NCI-H2081 treated with DMSO at 0.1 percent for 48 hours (cell line): Measurements from ENCODE around the gene AKR7A3.
"Not testable (repeated sequence)": the region's sequence is repeated elsewhere in the genome, so short reads cannot be mapped to it uniquely, and the experiment has no call there.

Source experiments
- DNase-seq: peaks from one replicate; lab custom pipeline; 2025; lab: John Stamatoyannopoulos, UW

AKR7A3 gene

GRCh38 chr1:19288324-19289241 is at the start of gene AKR7A3:
Gene AKR7A3, minus strand, starts transcription at chr1:19288770. Its CDS starts 61 bp downstream, at chr1:19288709.
- not testable (repeated sequence) for DNase-seq

DNA sequence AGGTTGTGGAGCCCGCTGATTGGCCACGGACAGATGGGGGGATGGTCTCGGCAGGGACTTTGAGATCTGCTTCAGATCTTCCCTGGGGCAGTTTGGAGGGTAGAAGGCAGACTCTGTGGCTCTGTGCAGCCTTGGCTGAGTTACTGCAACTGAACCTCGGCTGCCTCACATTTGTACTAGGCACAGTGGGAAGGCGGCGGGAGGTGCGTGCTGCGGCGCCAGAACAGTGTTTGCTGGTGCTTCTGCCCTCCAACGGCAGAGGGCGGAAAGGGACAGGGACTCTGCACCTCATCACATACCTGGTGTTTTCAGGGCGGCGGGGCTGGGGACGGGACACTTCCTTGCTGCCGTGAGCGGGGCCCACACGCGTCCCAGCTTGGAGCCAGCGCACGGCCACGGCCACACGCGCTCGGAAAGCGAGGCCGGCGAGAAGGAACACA is 49.8 kb upstream of the AKR7A3 start:
- no peak for DNase-seq

DNA sequence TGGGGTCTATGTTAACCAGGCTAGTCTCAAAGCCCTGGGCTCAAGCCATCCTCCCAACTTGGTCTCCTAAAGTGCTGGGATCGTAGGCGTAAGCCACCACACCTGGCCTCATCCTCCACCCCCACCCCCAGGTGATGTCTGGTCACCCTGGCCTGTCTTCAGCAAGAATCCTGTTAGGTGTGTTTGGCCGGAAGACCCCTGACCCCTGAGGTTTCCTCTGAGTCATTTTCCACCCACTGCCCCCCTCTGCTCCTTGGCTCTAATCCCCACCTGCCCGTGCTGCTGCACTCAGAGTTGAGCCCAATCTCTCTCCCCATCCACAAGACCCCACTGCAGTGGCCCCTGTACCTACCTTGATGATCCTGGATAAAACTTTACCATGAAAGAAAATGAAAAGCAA is 48.7 kb upstream of the AKR7A3 start:
- DNase-seq, result no peak

- DNase-seq, result no peak
Observed at GRCh38 chr1:19336543-19336942, 48.0 kb upstream of the AKR7A3 start.

DNA sequence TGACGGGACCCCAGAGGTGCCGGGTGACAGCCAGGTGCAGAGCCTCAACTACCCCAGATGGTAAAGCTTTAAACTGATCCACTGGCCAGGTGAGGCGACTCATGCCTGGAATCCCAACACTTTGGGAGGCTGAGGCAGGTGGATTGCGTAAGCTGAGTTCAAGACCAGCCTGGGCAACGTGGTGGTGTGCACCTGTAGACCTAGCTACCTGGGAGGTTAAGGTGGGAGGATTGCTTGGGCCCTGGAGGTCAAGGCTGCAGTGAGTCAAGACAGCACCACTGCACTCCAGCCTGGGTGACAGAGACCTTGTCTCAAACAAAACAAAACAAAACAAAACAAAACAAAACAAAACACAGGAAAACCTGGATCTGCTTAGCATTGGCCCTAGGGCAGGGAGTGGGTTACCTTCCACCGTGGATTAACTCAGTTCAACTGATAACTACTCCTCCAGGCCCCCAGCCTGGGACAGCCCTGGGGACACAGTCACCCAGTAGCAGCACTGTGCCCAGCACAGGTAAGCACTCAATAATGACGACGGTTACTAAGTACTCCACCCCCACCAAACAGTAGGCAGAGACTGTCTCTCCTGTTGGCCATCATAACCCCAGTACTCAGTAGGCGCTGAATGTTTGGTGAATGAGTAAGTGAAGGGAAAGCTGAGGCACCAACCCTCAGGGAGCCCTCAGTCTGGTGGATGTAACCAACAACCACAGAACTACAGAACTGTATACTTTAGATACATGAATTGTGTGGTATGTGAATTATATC is 45.2 kb upstream of the AKR7A3 start:
- no peak for DNase-seq

- DNase-seq, result no peak
Observed at GRCh38 chr1:19332832-19333231, 44.3 kb upstream of the AKR7A3 start.

- no peak for DNase-seq
Observed at GRCh38 chr1:19331262-19331878, 42.8 kb upstream of the AKR7A3 start.

- DNase-seq, result no peak
Observed at GRCh38 chr1:19330449-19331135, 42.0 kb upstream of the AKR7A3 start.

DNA sequence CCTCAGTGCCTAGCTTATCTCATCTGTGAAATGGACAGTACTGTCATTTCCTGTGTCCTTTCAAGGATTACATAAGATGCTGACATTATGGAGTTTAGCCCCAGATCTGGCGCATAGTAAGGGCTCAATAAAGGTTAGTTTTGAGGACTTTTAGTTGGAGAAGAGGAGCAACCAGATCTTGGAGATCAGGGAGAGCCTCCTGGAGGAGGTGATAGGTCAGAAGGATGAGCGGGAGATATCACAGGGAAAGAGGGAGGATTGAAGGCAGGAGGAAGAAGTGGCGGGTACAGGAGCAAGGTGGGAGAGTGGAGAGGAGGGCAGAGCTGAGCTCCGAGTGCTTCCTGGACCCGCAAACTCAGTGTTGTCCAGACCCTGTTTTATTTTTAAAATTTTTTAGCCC is 41.0 kb upstream of the AKR7A3 start:
- no peak for DNase-seq

DNA sequence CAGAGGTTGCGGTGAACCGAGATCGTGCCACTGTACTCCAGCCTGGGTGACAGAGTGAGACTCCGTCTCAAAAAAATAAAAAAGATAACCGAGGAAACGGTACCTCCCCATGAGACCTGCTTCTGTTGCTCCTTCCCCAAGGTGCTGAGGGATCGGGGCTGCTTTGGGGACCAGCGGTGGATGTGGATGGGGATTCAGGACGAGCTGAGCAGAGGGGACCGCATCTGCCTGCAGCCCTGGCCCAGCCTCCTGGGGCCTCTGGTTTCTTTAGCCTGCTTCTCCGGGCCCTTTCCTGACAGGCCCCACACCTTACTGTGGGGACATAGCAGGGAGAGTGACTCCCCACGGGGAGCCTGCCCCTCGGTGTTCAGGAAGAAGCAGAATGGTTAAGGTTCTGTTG is 40.6 kb upstream of the AKR7A3 start:
- no peak for DNase-seq

- DNase-seq, result no peak
Observed at GRCh38 chr1:19328486-19328885, 39.9 kb upstream of the AKR7A3 start.

- no peak for DNase-seq
Observed at GRCh38 chr1:19327736-19328135, 39.2 kb upstream of the AKR7A3 start.

DNA sequence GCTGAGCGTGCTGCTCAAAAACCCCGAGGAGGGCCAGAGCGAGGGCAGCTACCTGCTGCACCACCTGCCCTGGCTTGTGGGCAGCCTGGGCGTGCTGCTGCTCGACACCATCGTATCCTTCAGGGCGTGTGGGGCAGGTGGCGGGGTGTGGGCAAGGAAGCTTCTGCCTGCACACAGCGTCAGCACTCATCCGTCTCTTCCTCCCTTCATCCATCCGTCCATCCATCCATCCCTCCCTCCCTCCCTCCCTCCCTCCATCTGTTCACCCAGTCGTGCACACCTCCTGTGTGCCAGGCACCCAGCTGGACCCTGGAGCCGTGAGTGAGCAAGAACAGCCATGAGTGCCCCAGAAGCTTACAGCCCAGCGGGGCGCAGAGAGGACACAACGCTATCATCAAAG is 38.7 kb upstream of the AKR7A3 start:
- DNase-seq, result no peak

DNA sequence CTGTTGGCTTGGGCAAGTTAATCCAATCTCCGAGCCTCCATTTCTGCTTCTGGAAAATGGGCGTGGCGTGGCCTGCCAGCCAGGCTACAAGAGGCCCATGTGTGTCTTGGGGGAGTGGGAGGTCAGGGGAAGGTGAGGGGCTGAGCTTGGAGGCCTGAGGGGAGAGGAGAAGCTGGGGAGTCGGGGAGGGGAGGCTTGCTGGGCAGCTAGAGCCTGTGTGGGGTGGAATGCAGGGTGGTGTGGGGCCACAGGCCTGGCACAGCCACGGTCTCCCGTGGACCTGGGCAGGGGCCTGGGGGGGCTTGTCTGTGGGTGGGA is 38.1 kb upstream of the AKR7A3 start:
- no peak for DNase-seq

DNA sequence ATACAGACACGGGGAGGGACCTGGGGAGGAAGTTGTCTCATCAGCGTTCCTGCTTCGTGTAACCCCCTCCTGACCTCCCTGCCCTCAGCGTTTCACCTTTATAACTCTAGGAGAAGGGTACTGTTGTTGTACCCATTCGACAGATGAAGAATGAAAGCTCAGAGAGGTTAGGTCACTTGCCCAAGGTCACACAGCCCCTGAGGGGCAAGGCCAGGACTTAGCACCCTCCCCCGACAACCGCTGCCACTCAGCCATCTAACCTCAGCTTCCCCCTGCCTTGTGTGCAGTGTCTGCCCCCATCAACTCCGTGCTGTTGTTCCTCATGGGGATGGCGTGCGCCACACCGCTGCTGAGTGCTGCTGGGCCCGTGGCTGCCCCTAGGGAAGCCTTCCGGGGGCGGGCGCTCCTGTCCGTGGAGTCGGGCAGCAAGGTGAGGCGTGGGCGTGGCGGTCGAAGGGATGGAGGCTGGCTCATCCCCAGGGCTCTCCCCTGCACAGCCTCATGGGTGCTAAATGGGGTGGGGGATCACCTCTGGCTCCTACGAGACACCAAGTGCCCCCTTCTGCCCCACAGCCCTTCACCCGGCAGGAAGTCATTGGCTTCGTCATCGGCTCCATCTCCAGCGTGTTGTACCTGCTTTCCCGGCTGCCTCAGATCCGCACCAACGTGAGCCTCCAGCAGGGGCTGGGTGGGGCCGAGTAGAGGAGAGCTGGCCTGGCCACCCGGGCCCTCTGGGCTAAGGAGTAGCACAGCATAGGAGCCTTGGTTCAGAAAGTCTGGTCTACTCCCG is 37.6 kb upstream of the AKR7A3 start:
- no peak for DNase-seq

DNA sequence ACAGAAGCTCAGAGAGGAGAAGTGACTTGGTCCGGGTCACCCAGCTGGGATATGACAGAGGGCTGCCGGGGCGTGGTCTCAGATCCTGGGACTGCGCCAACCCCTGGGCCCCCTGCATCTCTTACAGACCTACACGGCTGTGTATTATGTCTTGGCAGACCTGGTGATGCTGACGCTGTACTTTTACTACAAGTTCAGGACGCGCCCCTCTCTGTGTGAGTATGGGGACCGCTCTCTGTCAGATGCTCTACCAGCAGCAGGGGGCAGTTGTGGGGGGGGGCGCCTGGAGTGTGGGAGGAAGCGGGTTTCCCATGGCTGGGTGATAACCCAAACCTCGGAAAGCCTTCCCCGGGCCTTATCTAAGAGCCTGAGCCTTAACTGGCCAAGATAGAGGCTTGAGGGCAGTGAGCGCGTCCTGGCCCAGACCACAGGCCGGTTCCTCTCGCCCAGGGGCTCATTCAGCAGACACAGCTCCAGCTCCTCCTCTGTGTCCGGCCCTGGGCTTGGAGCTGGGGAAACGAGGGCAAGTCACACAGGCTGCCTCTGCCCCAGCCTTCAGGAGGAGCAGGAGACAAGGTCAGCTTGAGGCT is 36.9 kb upstream of the AKR7A3 start:
- DNase-seq, result no peak

- no peak for DNase-seq
Observed at GRCh38 chr1:19324665-19324990, 36.1 kb upstream of the AKR7A3 start.

DNA sequence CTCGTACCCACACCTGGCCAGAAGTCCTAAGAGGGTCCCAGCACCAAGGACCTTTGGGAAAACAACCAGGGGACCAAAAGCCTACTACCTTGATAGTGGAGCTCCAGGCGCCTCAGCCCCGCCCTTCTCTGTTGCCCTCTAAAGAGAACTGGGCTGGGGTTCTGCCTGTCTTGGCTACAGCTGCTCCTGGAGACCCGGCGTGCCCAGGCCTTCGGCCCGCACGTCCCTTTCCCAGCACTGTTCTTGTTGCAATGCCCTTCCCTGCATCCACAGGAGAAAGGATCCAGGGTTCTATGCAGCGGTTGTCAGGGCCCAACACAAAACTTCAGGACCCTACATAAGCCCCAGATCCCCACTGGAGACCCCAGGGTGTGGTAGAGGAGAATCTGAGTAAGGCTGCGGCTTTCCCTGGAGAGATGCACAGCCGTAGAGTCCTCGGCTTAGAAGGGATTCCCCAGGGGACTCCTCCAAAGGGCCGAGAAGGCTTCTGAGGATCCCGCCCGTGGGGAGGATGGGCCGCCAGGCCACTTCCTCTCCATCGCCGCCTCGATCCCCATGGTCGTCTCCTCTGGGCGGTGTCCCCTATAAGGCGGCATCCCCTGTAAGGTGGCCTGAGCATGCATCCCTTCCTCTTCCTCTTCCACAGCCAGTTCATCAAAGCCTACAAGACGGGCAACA is 35.6 kb upstream of the AKR7A3 start:
- DNase-seq, result no peak

DNA sequence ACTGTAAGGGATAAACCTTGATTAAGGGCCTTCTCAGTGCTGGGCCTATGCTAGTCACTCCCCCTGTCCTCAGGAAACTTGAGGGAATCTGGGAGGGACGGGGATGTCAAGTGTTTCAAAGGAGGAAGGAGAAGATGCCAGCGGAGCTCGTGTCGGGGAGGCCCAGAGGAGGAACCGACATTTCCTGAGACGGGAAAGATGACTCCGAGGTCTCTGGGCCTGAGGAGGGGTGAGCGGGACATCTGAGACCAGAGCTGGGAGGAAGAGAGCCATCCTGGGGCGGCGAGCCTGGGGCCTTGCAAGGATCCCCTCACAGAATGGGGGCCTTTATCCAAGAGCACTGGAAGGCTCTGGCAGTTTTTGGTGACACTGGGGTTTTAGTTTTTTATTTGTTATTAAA is 33.9 kb upstream of the AKR7A3 start:
- DNase-seq, result no peak

GRCh38 chr1:19321071-19321470 is 32.5 kb upstream of the AKR7A3 start:
- no peak for DNase-seq

GRCh38 chr1:19319196-19319595 is 30.6 kb upstream of the AKR7A3 start:
- DNase-seq, result no peak
